Peyer's patch (tissue), 4 donors: ENCODE measurements around the gene ADGRG7.

ENCODE experiments used
- CTCF ChIP-seq, 6 experiments: fragments of 450-650 bp in 4 of 6; fragments of 200-600 bp in 2 of 6; sonication (generic) in 1 of 6; IDR thresholded peaks; one replicate each; pipeline ENCODE4 v1.5.1; 2017 to 2019; ENCODE audit warnings: antibody characterized with exemption in 6 of 6, mild to moderate bottlenecking in 3 of 6, moderate library complexity in 1 of 6
- POLR2A ChIP-seq, 2 donors: fragments of 450-650 bp; IDR thresholded peaks; one replicate each; pipeline ENCODE4 v1.5.1; 2017; ENCODE audit warnings: antibody characterized with exemption in 2 of 2, mild to moderate bottlenecking in 2 of 2, moderate library complexity in 2 of 2

GRCh38 chr3:100640633-100641032 lies 31.2 kb downstream of the ADGRG7 start:
- TF ChIP-seq CTCF (IDR thresholded peaks at IDR 0.05) (no peak), POLR2A (IDR thresholded peaks at IDR 0.05) (no peak)
